Fibroblast of the aortic adventitia (primary cell): Measurements from ENCODE around the gene LRRC74A. TPM values are rescaled to one million over a fixed set of nuclear protein-coding genes. Genes with fewer than 3 reads are reported as not detected.

Experiments
- DNase-seq: peaks from one replicate; pipeline ENCODE4 v3.0.0-alpha.2; 2010; ENCODE audit warnings: low read depth
- H3K4me3 ChIP-seq: 2 replicates; pipeline ENCODE4 v1.5.1; 2011; ENCODE audit warnings: low read depth, mild to moderate bottlenecking, control low read depth, low read length, moderate library complexity
- total RNA-seq: library from RNA; depleted of rRNA; stranded (reverse); fragments of >200 nt; gene quantifications from 2 replicates; pipeline ENCODE4 v1.2.3, GENCODE V29; 2012; ENCODE audit warnings: low replicate concordance
- TF ChIP-seq, protein P1 (sequence below): IDR thresholded peaks from 2 replicates; pipeline ENCODE4 v1.5.1; 2011; ENCODE audit warnings: mild to moderate bottlenecking, low read length, control low read depth, inconsistent platforms; ENCODE audit not compliant: insufficient read depth

Gene LRRC74A
- total RNA-seq, 1 donor = not detected

- no peak for DNase-seq
- TF ChIP-seq, protein P1, sequence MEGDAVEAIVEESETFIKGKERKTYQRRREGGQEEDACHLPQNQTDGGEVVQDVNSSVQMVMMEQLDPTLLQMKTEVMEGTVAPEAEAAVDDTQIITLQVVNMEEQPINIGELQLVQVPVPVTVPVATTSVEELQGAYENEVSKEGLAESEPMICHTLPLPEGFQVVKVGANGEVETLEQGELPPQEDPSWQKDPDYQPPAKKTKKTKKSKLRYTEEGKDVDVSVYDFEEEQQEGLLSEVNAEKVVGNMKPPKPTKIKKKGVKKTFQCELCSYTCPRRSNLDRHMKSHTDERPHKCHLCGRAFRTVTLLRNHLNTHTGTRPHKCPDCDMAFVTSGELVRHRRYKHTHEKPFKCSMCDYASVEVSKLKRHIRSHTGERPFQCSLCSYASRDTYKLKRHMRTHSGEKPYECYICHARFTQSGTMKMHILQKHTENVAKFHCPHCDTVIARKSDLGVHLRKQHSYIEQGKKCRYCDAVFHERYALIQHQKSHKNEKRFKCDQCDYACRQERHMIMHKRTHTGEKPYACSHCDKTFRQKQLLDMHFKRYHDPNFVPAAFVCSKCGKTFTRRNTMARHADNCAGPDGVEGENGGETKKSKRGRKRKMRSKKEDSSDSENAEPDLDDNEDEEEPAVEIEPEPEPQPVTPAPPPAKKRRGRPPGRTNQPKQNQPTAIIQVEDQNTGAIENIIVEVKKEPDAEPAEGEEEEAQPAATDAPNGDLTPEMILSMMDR = no peak
- H3K4me3 ChIP-seq = no peak overlapping the region
Measured at GRCh38 chr14:76808990-76809389, 17.2 kb upstream of the LRRC74A start.

- DNase-seq = no peak
- H3K4me3 ChIP-seq = peak overlapping the region; percentile 77
- TF ChIP-seq, protein P1 = no peak
Measured at GRCh38 chr14:76810525-76810924, 15.7 kb upstream of the LRRC74A start.

DNA sequence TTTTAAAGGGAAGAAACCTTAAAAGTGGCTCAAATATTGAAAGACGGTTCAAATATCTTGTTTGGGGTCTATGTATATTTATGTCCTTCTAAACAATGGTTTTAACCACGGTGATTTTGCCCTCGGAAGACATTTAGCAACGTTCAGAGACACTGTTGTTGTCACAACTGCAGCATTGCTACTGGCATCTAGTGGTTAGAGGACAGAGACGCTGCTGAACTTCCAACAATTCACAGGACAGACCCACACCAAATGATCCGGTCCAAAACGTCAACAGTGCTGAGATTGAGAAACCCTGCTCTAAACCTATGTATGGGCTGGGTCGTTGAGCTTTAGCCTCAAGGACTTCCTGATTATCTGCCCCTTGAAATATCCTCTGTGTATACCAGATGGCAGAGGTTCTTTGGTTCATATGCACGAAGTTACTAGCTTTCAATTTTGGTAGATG, 15.2 kb upstream of the LRRC74A start:
- H3K4me3 ChIP-seq = peak overlapping the region; percentile 77
- TF ChIP-seq, protein P1 = peak; percentile 62
- peak; percentile 51 for DNase-seq

DNA sequence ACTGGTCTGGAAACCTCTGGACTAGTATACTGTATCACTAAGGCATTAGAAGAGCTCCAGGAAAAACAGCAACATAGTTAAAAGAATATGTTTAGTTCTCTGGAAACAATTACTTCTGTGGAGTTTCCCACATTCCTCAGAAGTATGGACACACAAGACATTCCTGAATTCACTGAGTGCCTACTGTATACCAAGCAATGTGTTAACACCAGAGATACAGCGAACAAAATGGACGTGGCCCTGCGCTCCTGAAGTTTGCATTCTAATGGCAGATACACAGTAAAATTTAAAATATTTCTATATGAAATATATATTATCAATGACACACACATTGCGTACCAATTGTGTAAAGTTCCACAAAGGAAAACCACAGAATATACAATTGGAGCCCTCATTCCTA, 14.6 kb upstream of the LRRC74A start:
- TF ChIP-seq, protein P1 = no peak
- DNase-seq = peak; percentile 31
- H3K4me3 ChIP-seq = peak overlapping the region; percentile 77

- no peak for DNase-seq
- H3K4me3 ChIP-seq = peak overlapping the region; percentile 77
- TF ChIP-seq, protein P1 = no peak
Measured at GRCh38 chr14:76812093-76812421, 14.2 kb upstream of the LRRC74A start.

GRCh38 chr14:76812422-76813383, 13.5 kb upstream of the LRRC74A start, which contains the start of gene ANGEL1:
Gene ANGEL1, minus strand, starts transcription at chr14:76812882. Its CDS starts 55 bp downstream, at chr14:76812827.
- TF ChIP-seq, protein P1 = no peak
- peak; percentile 91 for DNase-seq

More at GRCh38 chr14:76812422-76813383, 13.5 kb upstream of the LRRC74A start, which contains the start of gene ANGEL1:
- H3K4me3 ChIP-seq = peak within 1 kb of the TSS; percentile 77
